OCI-LY1 (cell line): Measurements from ENCODE around the gene HDAC7.

Source experiments
- CTCF ChIP-seq: fragments of 200-600 bp; sonication (generic), shearing (Covaris generic); IDR thresholded peaks from 2 replicates; pipeline ENCODE4 v1.5.1; 2017; ENCODE audit warnings: mild to moderate bottlenecking, antibody characterized with exemption, low read length, moderate library complexity, mixed read lengths
- EZH2 ChIP-seq: fragments of 200-600 bp; sonication (generic), shearing (Covaris generic); IDR thresholded peaks from 2 replicates; pipeline ENCODE4 v1.8.0; 2017; ENCODE audit warnings: borderline replicate concordance, mixed run types, mild to moderate bottlenecking, antibody characterized with exemption, low read length, moderate library complexity, mixed read lengths

- no peak for TF ChIP-seq CTCF
- no peak for TF ChIP-seq EZH2
Observed at GRCh38 chr12:47785036-47785886, 34.4 kb downstream of the HDAC7 start.
